Gastroesophageal sphincter (tissue), 4 donors: Measurements from ENCODE around the gene GOLGA6A. TPM values are rescaled to one million over a fixed set of nuclear protein-coding genes. Genes with fewer than 3 reads are reported as not detected.
"Not testable (repeated sequence)": the region's sequence is repeated elsewhere in the genome, so short reads cannot be mapped to it uniquely, and the experiment has no call there.

Experiments
- ATAC-seq: fragments of 150-250 bp; one replicate; pipeline ENCODE4 v1.9.1; 2016; ENCODE audit warnings: mild to moderate bottlenecking, moderate library complexity
- H3K27ac ChIP-seq, 4 donors: fragments of 200-600 bp; sonication (generic) in 3 of 4; 1 replicate in 3 of 4; 2 replicates in 1 of 4; pipeline ENCODE4 v1.5.1; 2016 to 2019
- H3K27me3 ChIP-seq: fragments of 200-600 bp; sonication (generic); one replicate; pipeline ENCODE4 v1.5.1; 2019
- H3K36me3 ChIP-seq, 2 donors: fragments of 200-600 bp; sonication (generic); one replicate each; pipeline ENCODE4 v1.5.1; 2019; ENCODE audit warnings: control low read depth in 1 of 2
- H3K4me1 ChIP-seq, 3 donors: fragments of 200-600 bp; sonication (generic); 1 replicate in 2 of 3; 2 replicates in 1 of 3; pipeline ENCODE4 v1.5.1; 2016 to 2019; ENCODE audit warnings: control low read depth in 2 of 3
- H3K4me3 ChIP-seq, 2 donors: fragments of 200-600 bp; sonication (generic); one replicate each; pipeline ENCODE4 v1.5.1; 2019; ENCODE audit warnings: mild to moderate bottlenecking in 1 of 2, moderate library complexity in 1 of 2
- H3K9me3 ChIP-seq, 3 donors: fragments of 200-600 bp; sonication (generic); one replicate each; pipeline ENCODE4 v1.5.1; 2017 to 2019; ENCODE audit warnings: control low read depth in 2 of 3
- CTCF ChIP-seq, 4 experiments: fragments of 200-600 bp in 2 of 4; fragments of 450-650 bp in 2 of 4; sonication (generic) in 1 of 4; IDR thresholded peaks; one replicate each; pipeline ENCODE4 v1.5.1; 2017 to 2019; ENCODE audit warnings: antibody characterized with exemption in 4 of 4, mild to moderate bottlenecking in 2 of 4, moderate library complexity in 2 of 4
- EP300 ChIP-seq: sonication (generic); formaldehyde crosslinking; IDR thresholded peaks from one replicate; pipeline ENCODE4 v1.6.1; 2017; ENCODE audit warnings: antibody characterized with exemption, mild to moderate bottlenecking
- POLR2A ChIP-seq, 2 donors: fragments of 450-650 bp; IDR thresholded peaks; one replicate each; pipeline ENCODE4 v1.6.1; 2017; ENCODE audit warnings: antibody characterized with exemption in 2 of 2, mild to moderate bottlenecking in 2 of 2, moderate library complexity in 1 of 2
- POLR2AphosphoS5 ChIP-seq: sonication (generic); formaldehyde crosslinking; IDR thresholded peaks from one replicate; pipeline ENCODE4 v1.6.1; 2017; ENCODE audit warnings: antibody characterized with exemption
- WGBS, 2 donors: methylation state at CpG; one replicate each; pipeline ENCODE4 v1.1.5; 2018; ENCODE audit warnings: low coverage in 1 of 2; 5-methylcytosine and 5-hydroxymethylcytosine counted together
- total RNA-seq, 4 donors: library from RNA; depleted of rRNA; stranded (reverse); fragments of >200 nt; gene quantifications; one replicate each; pipeline ENCODE4 v1.1.0, GENCODE V29; 2016

The GOLGA6A gene
- 1 to 10 TPM in 1 of 4 donors, under 1 TPM in 2, not detected in 1; 0.15 to 1.3 (median 0.31) TPM for total RNA-seq

- WGBS, 2 donors, result no CpG with 5 or more reads among the region's 7 CpGs
Measured at GRCh38 chr15:74082450-74082849, at the start of gene GOLGA6A. Gene GOLGA6A, minus strand, starts transcription at chr15:74082550. Its CDS starts 41 bp downstream, at chr15:74082509.

GRCh38 chr15:74131628-74132413, 49.5 kb upstream of the GOLGA6A start:
- H3K4me3 ChIP-seq, result no peak overlapping the region
- H3K4me1 ChIP-seq, result peaks cover 0 to 78% (median 38%) of the 10 kb centered on the region in 3 donors

More at GRCh38 chr15:74082450-74082849, at the start of gene GOLGA6A:
- H3K27ac ChIP-seq, H3K9me3 ChIP-seq, H3K4me3 ChIP-seq, H3K4me1 ChIP-seq, ATAC-seq, H3K36me3 ChIP-seq, H3K27me3 ChIP-seq: not testable (repeated sequence)

GRCh38 chr15:74130849-74131627, 48.7 kb upstream of the GOLGA6A start:
- Histone ChIP-seq H3K4me1 (peaks cover 0 to 70% (median 33%) of the 10 kb centered on the region in 3 donors), H3K27me3 (peaks cover 100% of the 10 kb centered on the region), H3K4me3 (no peak overlapping the region), H3K36me3 (no peaks in the 10 kb centered on the region), H3K27ac (no peak overlapping the region), H3K9me3 (peaks cover 0 to 16% (median 0%) of the 10 kb centered on the region in 3 donors)
- ATAC-seq, result no peak
- TF ChIP-seq POLR2AphosphoS5 (no peak), POLR2A (IDR thresholded peaks at IDR 0.05) (no peak), CTCF (IDR thresholded peaks at IDR 0.05) (no peak), EP300 (no peak)
- WGBS, 2 donors, result 11 to 20% methylated on average over 17 to 22 of the region's 28 CpGs

More at GRCh38 chr15:74131628-74132413, 49.5 kb upstream of the GOLGA6A start:
- TF ChIP-seq EP300, result no peak
- no peak for TF ChIP-seq POLR2A (IDR thresholded peaks at IDR 0.05)
- TF ChIP-seq CTCF (IDR thresholded peaks at IDR 0.05), result no peak
- no peak for TF ChIP-seq POLR2AphosphoS5
- peaks cover 0 to 16% (median 0%) of the 10 kb centered on the region in 3 donors for H3K9me3 ChIP-seq
- H3K27me3 ChIP-seq, result peaks cover 100% of the 10 kb centered on the region
- no peak for ATAC-seq
- 28 to 35% methylated on average over 3 to 5 of the region's 20 CpGs for WGBS, 2 donors
- H3K36me3 ChIP-seq, result no peaks in the 10 kb centered on the region
- H3K27ac ChIP-seq, result no peak overlapping the region

DNA sequence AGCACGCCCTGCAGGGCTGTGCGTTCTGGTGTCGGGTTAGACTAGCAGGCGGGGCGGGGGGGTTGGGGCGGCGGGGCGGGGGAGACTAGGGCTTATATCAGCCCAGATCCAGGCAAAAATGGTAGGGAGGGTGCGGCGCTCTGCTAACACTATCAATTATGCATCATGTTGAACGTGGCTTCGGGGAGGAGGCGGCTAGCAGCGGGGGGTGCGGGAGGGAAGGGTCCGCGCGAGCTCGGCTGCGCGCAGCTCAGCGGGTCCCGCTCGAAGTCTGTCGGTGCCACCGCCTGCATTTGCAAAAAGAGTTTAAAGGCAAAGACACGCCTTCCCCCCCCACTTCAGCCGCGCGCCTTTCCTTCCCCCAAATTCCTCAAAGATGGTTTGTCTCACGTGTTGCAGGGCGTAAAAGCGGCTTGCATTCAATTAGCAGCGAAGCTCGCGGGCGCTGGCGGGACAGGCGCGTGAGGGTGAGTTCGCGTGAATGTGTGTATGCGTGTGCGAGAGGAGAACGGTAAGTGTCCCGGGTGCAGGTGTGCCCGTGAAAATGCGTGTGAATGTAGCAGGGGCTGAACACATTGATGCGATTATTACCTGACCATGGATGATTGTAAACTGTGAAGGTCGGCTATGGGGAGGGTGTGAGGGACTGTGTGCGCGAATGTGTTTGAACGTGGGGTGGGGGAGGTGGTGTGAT, 48.0 kb upstream of the GOLGA6A start, which contains the start of gene ISLR2:
Gene ISLR2 (plus strand): TSS at position 432 of the 694 bp plus-strand sequence. CDS start 2,169 bp downstream, outside the sequence.
- H3K4me1 ChIP-seq, result peaks cover 0 to 63% (median 28%) of the 10 kb centered on the region in 3 donors
- no peak for TF ChIP-seq POLR2A (IDR thresholded peaks at IDR 0.05)
- no peak for TF ChIP-seq POLR2AphosphoS5
- no peak for TF ChIP-seq EP300
- no peak for TF ChIP-seq CTCF (IDR thresholded peaks at IDR 0.05)
- H3K9me3 ChIP-seq, result peaks cover 0 to 16% (median 0%) of the 10 kb centered on the region in 3 donors
- whole genome bisulfite sequencing, 2 donors, result 2 to 3% methylated on average over 13 to 25 of the region's 53 CpGs
- H3K27me3 ChIP-seq, result peaks cover 100% of the 10 kb centered on the region
- H3K36me3 ChIP-seq, result no peaks in the 10 kb centered on the region
- ATAC-seq, result no peak
- peak within 1 kb of the TSS in 2 of 4 donors; percentile 57 to 71 for H3K27ac ChIP-seq
- peak within 1 kb of the TSS in 1 of 2 donors; percentile 46 for H3K4me3 ChIP-seq
